GM19025 (cell line): Measurements from ENCODE around the gene TM9SF3.
"Not testable (repeated sequence)": the region's sequence is repeated elsewhere in the genome, so short reads cannot be mapped to it uniquely, and the experiment has no call there.

Source experiments
- ATAC-seq: cut with Tn5 transposase; IDR thresholded peaks from one replicate; pipeline ENCODE4 v1.9.1; 2021; ENCODE audit warnings: mild to moderate bottlenecking, low read depth, moderate library complexity; ENCODE audit not compliant: unreplicated experiment

Gene TM9SF3

GRCh38 chr10:96606216-96606615 is 19.4 kb upstream of the TM9SF3 start:
- no peak for ATAC-seq

DNA sequence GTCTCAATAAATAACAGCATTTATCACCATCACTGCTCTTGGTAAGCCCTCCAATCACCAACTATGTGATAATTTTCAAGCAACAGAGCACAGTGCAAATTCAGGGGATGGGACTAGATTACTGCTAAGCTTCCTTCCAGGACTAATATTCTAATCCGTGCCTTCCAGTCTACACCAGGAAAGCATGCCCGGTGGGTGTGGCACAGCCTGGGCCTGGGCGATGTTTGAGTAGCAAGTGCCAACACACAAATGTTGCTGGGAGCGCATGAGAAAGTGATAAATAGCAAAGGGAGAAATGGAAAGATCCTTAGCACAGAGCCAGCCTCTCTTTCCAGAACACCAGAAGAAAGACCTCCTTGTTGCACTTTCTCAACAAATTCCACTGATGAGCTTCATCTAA is 13.5 kb upstream of the TM9SF3 start:
- ATAC-seq: no peak

GRCh38 chr10:96598846-96599245 is 12.0 kb upstream of the TM9SF3 start:
- ATAC-seq: no peak

GRCh38 chr10:96596422-96597407 is 9.9 kb upstream of the TM9SF3 start:
- ATAC-seq: no peak

GRCh38 chr10:96595741-96596140 is 8.9 kb upstream of the TM9SF3 start:
- no peak for ATAC-seq

- ATAC-seq: no peak
Measured at GRCh38 chr10:96591946-96592345, 5.1 kb upstream of the TM9SF3 start.

GRCh38 chr10:96588616-96589419 is 2.0 kb upstream of the TM9SF3 start:
- ATAC-seq: no peak

DNA sequence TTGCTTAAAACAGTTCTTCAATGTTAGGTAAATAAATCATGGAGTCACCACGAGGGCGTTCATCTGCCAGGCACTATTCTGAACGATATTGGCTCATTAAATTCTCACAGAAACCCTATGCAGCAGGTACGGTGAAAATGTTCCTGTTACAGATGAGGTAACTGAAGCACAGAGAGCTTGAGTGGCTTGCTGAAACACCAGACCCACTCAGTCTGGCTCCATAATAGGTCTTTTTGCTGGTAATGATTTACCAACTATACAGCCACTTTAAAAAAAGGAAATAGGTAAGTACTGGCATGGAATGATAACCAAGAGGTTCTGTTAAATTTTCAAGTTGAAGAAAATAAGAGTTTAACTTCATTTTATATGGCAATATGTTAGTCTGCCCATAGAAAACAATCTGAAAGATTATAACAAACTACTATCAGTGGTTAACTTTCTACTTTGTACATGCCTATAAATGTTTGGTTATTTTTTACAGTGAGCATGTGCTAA is 1.3 kb upstream of the TM9SF3 start:
- no peak for ATAC-seq

GRCh38 chr10:96587264-96588059 is 650 bp upstream of the TM9SF3 start:
- ATAC-seq: no peak

DNA sequence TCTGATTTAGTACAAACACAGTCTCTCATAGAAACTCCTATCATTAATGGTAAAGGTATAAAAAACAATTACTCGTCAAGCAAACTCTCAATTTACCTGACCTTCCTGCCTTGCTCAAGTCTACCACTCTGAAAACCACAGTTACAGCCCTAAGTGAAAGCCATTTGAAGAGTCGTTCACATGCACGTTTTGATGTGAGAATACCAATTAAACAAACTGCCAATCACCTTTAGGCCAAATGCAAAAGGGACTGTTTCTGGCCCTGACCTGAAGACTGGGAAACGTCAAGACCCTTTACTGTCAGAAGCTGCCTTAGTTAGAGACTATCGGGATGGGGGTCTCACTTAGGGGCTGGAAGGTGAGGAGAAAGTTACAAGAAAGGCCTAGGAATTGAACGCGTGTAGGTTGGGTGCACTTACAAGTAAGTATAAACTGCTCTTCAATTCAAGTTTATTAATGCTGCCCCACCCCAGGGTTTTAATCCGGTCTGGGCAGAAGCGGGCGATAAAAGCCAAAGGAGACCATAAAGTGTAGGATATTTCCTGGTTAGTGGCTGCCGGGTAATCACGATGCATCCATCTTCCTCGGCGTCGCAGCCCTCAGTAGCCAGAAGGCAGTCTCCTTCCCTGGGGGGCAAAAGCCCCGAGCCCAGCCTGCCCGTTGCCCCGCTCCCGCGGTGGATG is 935 bp downstream of the TM9SF3 start:
- no peak for ATAC-seq

DNA sequence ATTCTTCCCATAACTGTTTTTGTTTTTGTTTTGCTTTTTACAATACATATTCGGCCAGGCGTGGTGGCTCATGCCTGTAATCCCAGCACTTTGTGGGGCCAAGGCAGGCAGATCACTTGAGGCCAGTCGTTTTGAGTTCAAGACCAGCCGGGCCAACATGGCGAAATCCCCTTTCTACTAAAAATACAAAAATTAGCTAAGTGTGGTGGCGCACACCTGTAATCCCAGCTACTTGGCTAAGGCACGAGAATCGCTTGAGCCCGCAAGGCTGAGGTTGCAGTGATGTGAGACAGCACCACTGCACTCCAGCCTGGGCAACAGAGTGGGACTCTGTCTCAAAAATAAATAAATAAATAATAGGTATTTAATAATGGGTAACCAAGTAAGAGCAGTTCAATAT is 2.3 kb downstream of the TM9SF3 start:
- ATAC-seq: no peak

GRCh38 chr10:96584035-96584434 is 2.8 kb downstream of the TM9SF3 start:
- ATAC-seq: no peak

DNA sequence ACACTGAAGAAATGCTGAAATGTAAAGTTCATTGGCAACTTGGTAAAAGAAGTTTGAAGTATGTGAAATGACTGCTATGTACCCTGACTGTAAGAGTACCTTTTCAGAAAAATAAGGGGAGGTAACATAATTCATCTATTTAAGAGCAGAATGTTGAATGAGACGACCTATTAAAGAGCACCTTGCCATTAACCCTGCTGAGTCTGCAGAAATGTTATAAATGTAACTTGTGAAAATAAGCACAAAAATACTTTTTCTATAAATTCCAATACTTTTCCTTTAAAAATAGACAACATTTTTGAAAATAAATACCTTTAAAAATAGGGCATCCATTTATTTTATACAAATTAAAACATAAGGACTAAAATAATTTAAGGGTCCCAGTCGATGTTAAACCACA is 7.7 kb downstream of the TM9SF3 start:
- no peak for ATAC-seq

DNA sequence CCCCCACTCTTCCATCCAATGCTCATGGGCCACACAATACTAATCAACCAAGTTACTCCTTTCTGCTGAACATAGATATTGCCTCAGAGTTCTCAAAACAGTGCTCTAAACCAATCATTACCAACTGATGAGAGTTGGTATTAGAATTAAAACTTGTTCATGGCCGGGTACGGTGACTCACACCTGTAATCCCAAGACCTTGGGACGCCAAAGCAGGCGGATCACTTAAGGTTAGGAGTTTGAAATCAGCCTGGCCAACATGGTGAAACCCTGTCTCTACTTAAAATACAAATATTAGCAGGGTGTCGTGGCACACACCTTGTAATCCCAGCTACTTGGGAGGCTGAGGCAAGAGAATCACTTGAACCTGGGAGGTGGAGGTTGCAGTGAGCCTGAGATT is 8.2 kb downstream of the TM9SF3 start:
- no peak for ATAC-seq

GRCh38 chr10:96578022-96578421 is 8.8 kb downstream of the TM9SF3 start:
- no peak for ATAC-seq

DNA sequence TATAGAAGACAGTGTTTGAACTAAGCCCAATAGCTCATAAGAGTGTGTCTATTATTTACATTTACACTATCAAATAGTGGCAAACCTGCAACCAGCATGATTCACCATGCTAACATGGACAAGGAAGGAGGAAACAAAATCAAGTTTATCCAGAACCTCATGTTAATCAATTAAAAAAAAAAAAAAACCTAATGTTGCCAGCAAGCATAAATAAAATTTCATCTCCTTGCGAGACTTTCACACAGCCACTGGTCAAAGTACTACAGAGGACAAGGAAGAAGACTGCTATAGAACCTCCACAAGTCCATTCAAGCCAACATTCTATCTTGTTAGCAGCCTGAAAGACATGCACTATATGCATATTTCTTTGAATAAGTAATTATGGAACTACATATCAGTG is 9.7 kb downstream of the TM9SF3 start:
- no peak for ATAC-seq

DNA sequence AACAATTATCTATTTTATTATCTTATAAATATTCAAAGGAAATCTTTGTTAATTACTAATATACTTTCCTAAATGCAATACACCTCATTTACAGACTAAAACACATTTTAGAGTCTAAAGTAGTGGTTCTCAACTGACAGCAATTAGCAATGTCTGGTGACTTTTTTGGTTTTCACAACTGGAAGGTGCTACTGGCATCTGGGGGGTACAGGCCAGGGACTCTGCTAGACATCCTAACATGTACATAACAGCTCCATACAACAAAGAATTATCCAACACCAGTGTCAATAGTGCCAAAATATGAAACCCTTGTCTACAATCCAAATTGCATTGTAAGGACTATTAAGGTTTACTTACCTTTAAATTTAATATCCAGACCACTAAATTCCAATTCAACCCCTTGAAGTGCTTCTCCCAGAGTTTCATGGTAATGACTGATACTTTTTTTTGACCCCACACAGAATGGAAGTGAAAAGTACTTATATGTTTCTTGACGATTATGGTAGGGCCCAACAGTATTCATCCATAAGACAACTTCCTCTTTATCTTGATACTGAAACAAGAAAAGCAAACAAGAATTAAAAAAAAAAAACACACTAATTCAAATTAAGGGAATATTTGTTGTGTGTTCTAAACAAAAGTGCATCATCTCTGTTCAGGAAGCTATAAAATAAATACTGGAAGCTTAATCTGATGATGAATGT is 10.4 kb downstream of the TM9SF3 start:
- no peak for ATAC-seq

GRCh38 chr10:96574564-96574963 is 12.2 kb downstream of the TM9SF3 start:
- ATAC-seq: not testable (repeated sequence)

GRCh38 chr10:96573036-96573435 is 13.8 kb downstream of the TM9SF3 start:
- no peak for ATAC-seq
